22Rv1 (cell line): ENCODE measurements around the gene NRGN.

Experiments
- CTCF ChIP-seq: fragments of 450-650 bp; IDR thresholded peaks from 2 replicates; pipeline ENCODE4 v1.5.1; 2017; ENCODE audit warnings: mild to moderate bottlenecking
- ZFX ChIP-seq: fragments of 450-650 bp; IDR thresholded peaks from 2 replicates; pipeline ENCODE4 v1.6.1; 2017; ENCODE audit warnings: antibody characterized with exemption, borderline replicate concordance

DNA sequence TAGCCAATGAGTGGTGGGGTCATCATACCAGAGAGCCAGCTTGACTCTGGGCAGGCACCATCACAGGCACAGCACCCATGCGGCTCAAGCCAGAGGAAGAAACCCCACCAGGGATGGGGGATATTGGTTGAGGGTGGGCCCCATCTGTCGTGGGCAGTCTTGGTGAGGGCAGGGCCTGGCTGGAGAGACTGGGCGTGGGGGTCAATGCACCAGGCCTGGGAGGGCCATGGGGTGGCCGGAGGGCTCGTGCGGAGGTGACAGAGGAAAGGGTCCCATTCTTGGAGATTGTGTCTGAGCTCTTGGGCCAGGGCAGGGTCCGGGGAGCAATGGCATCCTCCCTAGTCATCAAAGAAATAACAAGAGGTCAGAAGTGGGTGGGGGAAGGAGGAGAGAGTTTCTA is 13.9 kb downstream of the NRGN start:
- TF ChIP-seq CTCF: no peak
- TF ChIP-seq ZFX: no peak
